Measurements from ENCODE around the gene BACE2. TPM values are rescaled to one million over a fixed set of nuclear protein-coding genes. Genes with fewer than 3 reads are reported as not detected.

The BACE2 gene
- polyA plus RNA-seq, 2 donors, result 20.4 to 23.2 TPM

GRCh38 chr21:41318218-41318617 is 150.3 kb downstream of the BACE2 start:
- Histone ChIP-seq H3K4me1 (ENCODE audit: control insufficient read depth in 2 of 2, insufficient read depth in 2 of 2, low read length in 1 of 2) (peaks cover 6 to 37% of the 10 kb centered on the region in 2 donors), H3K27me3 (ENCODE audit: control insufficient read depth in 1 of 2, insufficient read depth in 2 of 2, low read length in 2 of 2) (peaks cover 0 to 2% of the 10 kb centered on the region in 2 donors), H3K36me3 (ENCODE audit: control insufficient read depth in 2 of 2, insufficient read depth in 2 of 2, low read length in 1 of 2) (no peaks in the 10 kb centered on the region), H3K9me3 (ENCODE audit: control insufficient read depth in 2 of 2, insufficient read depth in 1 of 2, low read depth in 1 of 2, low read length in 1 of 2) (no peaks in the 10 kb centered on the region), H3K4me3 (ENCODE audit: low read depth in 1 of 2, low read length in 2 of 2) (no peak overlapping the region), H3K27ac (ENCODE audit: low read depth in 2 of 2, low read length in 1 of 2) (peak overlapping the region; percentile 19 to 31)
- WGBS, 2 donors, result 75 to 83% methylated on average over 9 of the region's 9 CpGs

- Histone ChIP-seq H3K36me3 (ENCODE audit: control insufficient read depth in 2 of 2, insufficient read depth in 2 of 2, low read length in 1 of 2) (no peaks in the 10 kb centered on the region), H3K9me3 (ENCODE audit: control insufficient read depth in 2 of 2, insufficient read depth in 1 of 2, low read depth in 1 of 2, low read length in 1 of 2) (no peaks in the 10 kb centered on the region), H3K27me3 (ENCODE audit: control insufficient read depth in 1 of 2, insufficient read depth in 2 of 2, low read length in 2 of 2) (peaks cover 0 to 2% of the 10 kb centered on the region in 2 donors), H3K4me3 (ENCODE audit: low read depth in 1 of 2, low read length in 2 of 2) (no peak overlapping the region), H3K4me1 (ENCODE audit: control insufficient read depth in 2 of 2, insufficient read depth in 2 of 2, low read length in 1 of 2) (peaks cover 6 to 37% of the 10 kb centered on the region in 2 donors), H3K27ac (ENCODE audit: low read depth in 2 of 2, low read length in 1 of 2) (no peak overlapping the region)
- WGBS, 2 donors, result 77 to 89% methylated on average over 7 of the region's 7 CpGs
Measured at GRCh38 chr21:41319273-41319672, 151.3 kb downstream of the BACE2 start.

- 66 to 72% methylated on average over 20 of the region's 20 CpGs for WGBS, 2 donors
- H3K4me1 ChIP-seq (ENCODE audit: control insufficient read depth in 2 of 2, insufficient read depth in 2 of 2, low read length in 1 of 2), result peaks cover 6 to 30% of the 10 kb centered on the region in 2 donors
- no peaks in the 10 kb centered on the region for H3K36me3 ChIP-seq (ENCODE audit: control insufficient read depth in 2 of 2, insufficient read depth in 2 of 2, low read length in 1 of 2)
- no peak overlapping the region for H3K4me3 ChIP-seq (ENCODE audit: low read depth in 1 of 2, low read length in 2 of 2)
- H3K9me3 ChIP-seq (ENCODE audit: control insufficient read depth in 2 of 2, insufficient read depth in 1 of 2, low read depth in 1 of 2, low read length in 1 of 2), result no peaks in the 10 kb centered on the region
- no peaks in the 10 kb centered on the region for H3K27me3 ChIP-seq (ENCODE audit: control insufficient read depth in 1 of 2, insufficient read depth in 2 of 2, low read length in 2 of 2)
- peak overlapping the region in 1 of 2 donors; percentile 36 for H3K27ac ChIP-seq (ENCODE audit: low read depth in 2 of 2, low read length in 1 of 2)
Measured at GRCh38 chr21:41321211-41321907, 153.4 kb downstream of the BACE2 start.

- Histone ChIP-seq H3K27me3 (ENCODE audit: control insufficient read depth in 1 of 2, insufficient read depth in 2 of 2, low read length in 2 of 2) (no peaks in the 10 kb centered on the region), H3K27ac (ENCODE audit: low read depth in 2 of 2, low read length in 1 of 2) (no peak overlapping the region), H3K4me3 (ENCODE audit: low read depth in 1 of 2, low read length in 2 of 2) (no peak overlapping the region), H3K4me1 (ENCODE audit: control insufficient read depth in 2 of 2, insufficient read depth in 2 of 2, low read length in 1 of 2) (peaks cover 4 to 31% of the 10 kb centered on the region in 2 donors), H3K36me3 (ENCODE audit: control insufficient read depth in 2 of 2, insufficient read depth in 2 of 2, low read length in 1 of 2) (no peaks in the 10 kb centered on the region), H3K9me3 (ENCODE audit: control insufficient read depth in 2 of 2, insufficient read depth in 1 of 2, low read depth in 1 of 2, low read length in 1 of 2) (no peaks in the 10 kb centered on the region)
- 52 to 56% methylated on average over 7 of the region's 7 CpGs for WGBS, 2 donors
Measured at GRCh38 chr21:41321908-41322495, 154.0 kb downstream of the BACE2 start.

GRCh38 chr21:41322496-41323382 is 154.8 kb downstream of the BACE2 start:
- Histone ChIP-seq H3K27me3 (ENCODE audit: control insufficient read depth in 1 of 2, insufficient read depth in 2 of 2, low read length in 2 of 2) (no peaks in the 10 kb centered on the region), H3K27ac (ENCODE audit: low read depth in 2 of 2, low read length in 1 of 2) (no peak overlapping the region), H3K4me1 (ENCODE audit: control insufficient read depth in 2 of 2, insufficient read depth in 2 of 2, low read length in 1 of 2) (peaks cover 3 to 31% of the 10 kb centered on the region in 2 donors), H3K4me3 (ENCODE audit: low read depth in 1 of 2, low read length in 2 of 2) (no peak overlapping the region), H3K36me3 (ENCODE audit: control insufficient read depth in 2 of 2, insufficient read depth in 2 of 2, low read length in 1 of 2) (no peaks in the 10 kb centered on the region), H3K9me3 (ENCODE audit: control insufficient read depth in 2 of 2, insufficient read depth in 1 of 2, low read depth in 1 of 2, low read length in 1 of 2) (no peaks in the 10 kb centered on the region)
- 71 to 81% methylated on average over 23 of the region's 23 CpGs for WGBS, 2 donors

- Histone ChIP-seq H3K27ac (ENCODE audit: low read depth in 2 of 2, low read length in 1 of 2) (no peak overlapping the region), H3K36me3 (ENCODE audit: control insufficient read depth in 2 of 2, insufficient read depth in 2 of 2, low read length in 1 of 2) (no peaks in the 10 kb centered on the region)
Measured at GRCh38 chr21:41325138-41325912, 157.4 kb downstream of the BACE2 start.

GRCh38 chr21:41326414-41327080 is 158.6 kb downstream of the BACE2 start:
- Histone ChIP-seq H3K9me3 (ENCODE audit: control insufficient read depth in 2 of 2, insufficient read depth in 1 of 2, low read depth in 1 of 2, low read length in 1 of 2) (no peaks in the 10 kb centered on the region), H3K36me3 (ENCODE audit: control insufficient read depth in 2 of 2, insufficient read depth in 2 of 2, low read length in 1 of 2) (no peaks in the 10 kb centered on the region), H3K4me3 (ENCODE audit: low read depth in 1 of 2, low read length in 2 of 2) (no peak overlapping the region), H3K4me1 (ENCODE audit: control insufficient read depth in 2 of 2, insufficient read depth in 2 of 2, low read length in 1 of 2) (peaks cover 3 to 15% of the 10 kb centered on the region in 2 donors), H3K27ac (ENCODE audit: low read depth in 2 of 2, low read length in 1 of 2) (no peak overlapping the region), H3K27me3 (ENCODE audit: control insufficient read depth in 1 of 2, insufficient read depth in 2 of 2, low read length in 2 of 2) (no peaks in the 10 kb centered on the region)
- 78% methylated on average over 13 of the region's 13 CpGs for whole genome bisulfite sequencing, 2 donors

More at GRCh38 chr21:41325138-41325912, 157.4 kb downstream of the BACE2 start:
- no peaks in the 10 kb centered on the region for H3K27me3 ChIP-seq (ENCODE audit: control insufficient read depth in 1 of 2, insufficient read depth in 2 of 2, low read length in 2 of 2)
- peaks cover 3 to 26% of the 10 kb centered on the region in 2 donors for H3K4me1 ChIP-seq (ENCODE audit: control insufficient read depth in 2 of 2, insufficient read depth in 2 of 2, low read length in 1 of 2)
- no peaks in the 10 kb centered on the region for H3K9me3 ChIP-seq (ENCODE audit: control insufficient read depth in 2 of 2, insufficient read depth in 1 of 2, low read depth in 1 of 2, low read length in 1 of 2)
- 77 to 85% methylated on average over 7 of the region's 7 CpGs for WGBS, 2 donors
- H3K4me3 ChIP-seq (ENCODE audit: low read depth in 1 of 2, low read length in 2 of 2), result no peak overlapping the region

GRCh38 chr21:41327753-41328152 is 159.8 kb downstream of the BACE2 start:
- 86 to 87% methylated on average over 8 of the region's 8 CpGs for WGBS, 2 donors
- H3K4me3 ChIP-seq (ENCODE audit: low read depth in 1 of 2, low read length in 2 of 2), result no peak overlapping the region
- no peaks in the 10 kb centered on the region for H3K27me3 ChIP-seq (ENCODE audit: control insufficient read depth in 1 of 2, insufficient read depth in 2 of 2, low read length in 2 of 2)
- peaks cover 0 to 9% of the 10 kb centered on the region in 2 donors for H3K4me1 ChIP-seq (ENCODE audit: control insufficient read depth in 2 of 2, insufficient read depth in 2 of 2, low read length in 1 of 2)
- H3K27ac ChIP-seq (ENCODE audit: low read depth in 2 of 2, low read length in 1 of 2), result no peak overlapping the region
- H3K36me3 ChIP-seq (ENCODE audit: control insufficient read depth in 2 of 2, insufficient read depth in 2 of 2, low read length in 1 of 2), result no peaks in the 10 kb centered on the region
- H3K9me3 ChIP-seq (ENCODE audit: control insufficient read depth in 2 of 2, insufficient read depth in 1 of 2, low read depth in 1 of 2, low read length in 1 of 2), result no peaks in the 10 kb centered on the region

All from esophagus (tissue), 2 donors.